GM19468 (cell line): ENCODE results near the gene ZC3H8.

Experiments
- ATAC-seq: cut with Tn5 transposase; IDR thresholded peaks from one replicate; pipeline ENCODE4 v1.9.1; 2021; ENCODE audit warnings: mild to moderate bottlenecking, moderate library complexity, moderate number of reproducible peaks; ENCODE audit not compliant: unreplicated experiment; ENCODE audit errors: extremely low read depth

ZC3H8 gene

GRCh38 chr2:112168422-112169124, 86.3 kb downstream of the ZC3H8 start:
- ATAC-seq, result no peak

DNA sequence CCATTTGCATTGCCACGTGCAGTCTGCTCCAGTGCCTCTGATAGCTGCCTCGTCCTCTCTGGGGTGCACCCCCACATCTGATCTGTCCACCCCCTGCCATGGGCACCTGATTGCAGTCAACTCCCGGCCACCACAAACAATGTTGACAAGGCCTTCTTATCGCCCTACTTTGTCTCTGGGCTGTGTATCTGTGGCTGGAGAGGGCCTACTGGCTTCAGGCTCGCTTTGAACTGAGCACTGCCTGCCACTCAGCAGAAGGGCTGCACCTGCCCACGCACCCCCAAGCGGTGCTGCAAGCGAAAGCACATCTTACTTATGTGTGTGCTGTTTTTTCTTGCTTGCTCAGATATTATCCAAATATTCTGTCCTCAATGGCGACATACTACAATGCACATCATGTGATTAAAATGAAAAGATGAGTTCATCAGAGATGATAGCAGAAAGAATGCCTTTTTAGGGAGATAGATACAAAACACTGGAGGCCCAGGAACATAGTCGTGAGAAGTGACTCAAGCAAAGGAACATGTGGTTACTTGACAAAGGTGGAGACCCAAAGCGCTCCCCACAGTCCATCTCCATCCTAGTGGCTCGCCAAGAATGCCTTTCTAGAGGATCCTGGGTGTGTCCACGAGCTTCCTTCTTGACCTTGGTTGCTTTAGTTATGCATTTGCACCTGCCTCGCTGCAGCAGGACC, 87.9 kb downstream of the ZC3H8 start:
- ATAC-seq, result no peak

- no peak for ATAC-seq
Measured at GRCh38 chr2:112165296-112165695, 89.5 kb downstream of the ZC3H8 start.

GRCh38 chr2:112164876-112165275, 90.0 kb downstream of the ZC3H8 start:
- no peak for ATAC-seq

DNA sequence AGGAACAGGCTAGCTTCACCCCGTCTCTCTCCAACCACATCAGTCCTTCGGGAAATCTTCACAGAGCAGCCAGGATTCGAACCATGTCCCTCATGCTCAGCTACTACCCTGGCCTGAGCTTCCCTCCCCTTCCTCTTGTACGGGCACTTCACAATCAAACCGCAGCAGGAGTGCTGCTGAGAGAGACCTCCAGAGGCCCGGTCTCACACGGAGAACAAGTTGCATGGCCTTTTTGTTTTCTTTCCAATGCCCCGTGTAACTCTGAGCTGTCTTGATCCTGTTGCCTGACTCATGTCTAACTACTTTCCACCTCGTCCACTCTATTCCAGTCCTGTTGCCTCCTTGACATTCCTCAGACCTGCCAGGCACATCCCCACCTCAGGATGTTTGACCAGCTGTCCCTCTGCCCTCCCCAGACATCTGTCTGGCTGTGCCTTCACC, 91.3 kb downstream of the ZC3H8 start:
- ATAC-seq, result no peak

DNA sequence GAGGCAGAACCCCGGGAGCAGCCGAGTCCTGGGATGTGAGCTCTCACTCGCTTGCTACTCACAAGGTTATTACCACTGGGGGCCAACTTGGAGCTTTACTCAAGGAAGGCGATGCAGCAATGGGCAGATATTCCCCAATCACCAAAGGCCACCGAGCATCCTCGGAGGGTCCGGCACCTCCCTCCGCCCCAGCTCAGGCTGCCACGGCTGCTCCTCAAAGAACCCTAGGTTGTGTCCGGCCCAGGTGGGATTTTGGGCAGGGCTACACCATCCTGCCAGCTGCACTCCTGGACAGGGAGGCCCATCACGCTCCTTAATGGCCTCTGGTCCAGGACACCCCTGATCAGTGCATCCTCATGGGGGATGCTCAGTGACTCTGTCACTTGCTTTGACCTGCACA, 91.9 kb downstream of the ZC3H8 start:
- ATAC-seq, result no peak

GRCh38 chr2:112162341-112162740, 92.5 kb downstream of the ZC3H8 start:
- no peak for ATAC-seq
